HL-60 (cell line): ENCODE results near the gene CAMK2G.
"Not testable (repeated sequence)": the region's sequence is repeated elsewhere in the genome, so short reads cannot be mapped to it uniquely, and the experiment has no call there.

ENCODE experiments used
- DNase-seq, 2 experiments: peaks; one replicate each; pipeline ENCODE4 v3.0.0-alpha.2; 2010 to 2020; ENCODE audit warnings: low read depth in 1 of 2, low spot score in 1 of 2
- H3K27ac ChIP-seq: fragments of 250-450 bp; sonication (Bioruptor Pico); replicated peaks from 2 replicates; pipeline ENCODE4 v1.5.1; 2020; ENCODE audit warnings: mild to moderate bottlenecking, moderate library complexity
- H3K27me3 ChIP-seq: fragments of 250-450 bp; sonication (Bioruptor Pico); 2 replicates; pipeline ENCODE4 v1.5.1; 2021; ENCODE audit warnings: mild to moderate bottlenecking, moderate library complexity; ENCODE audit not compliant: insufficient read depth, poor library complexity, severe bottlenecking
- H3K4me3 ChIP-seq: replicated peaks from 2 replicates; pipeline ENCODE4 v1.5.1; 2011; ENCODE audit warnings: mild to moderate bottlenecking, control low read depth, low read length; ENCODE audit not compliant: insufficient read depth
- GABPA ChIP-seq: IDR thresholded peaks from 2 replicates; pipeline ENCODE4 v1.6.1; 2012; ENCODE audit warnings: low read depth
- POLR2AphosphoS5 ChIP-seq: IDR thresholded peaks from 2 replicates; pipeline ENCODE4 v1.6.1; 2012; ENCODE audit warnings: low read depth
- SPI1 ChIP-seq: IDR thresholded peaks from 2 replicates; pipeline ENCODE4 v1.6.1; 2012; ENCODE audit warnings: low read depth, mild to moderate bottlenecking, borderline replicate concordance
- TF ChIP-seq, protein P1 (sequence below): IDR thresholded peaks from one replicate; pipeline ENCODE4 v1.5.1; 2011; ENCODE audit warnings: low read length, control low read depth, inconsistent platforms; ENCODE audit not compliant: insufficient read depth
- TF ChIP-seq, protein P2 (sequence below): IDR thresholded peaks from 2 replicates; pipeline ENCODE4 v1.6.1; 2012; ENCODE audit warnings: low read depth; ENCODE audit not compliant: insufficient replicate concordance

CAMK2G gene

DNA sequence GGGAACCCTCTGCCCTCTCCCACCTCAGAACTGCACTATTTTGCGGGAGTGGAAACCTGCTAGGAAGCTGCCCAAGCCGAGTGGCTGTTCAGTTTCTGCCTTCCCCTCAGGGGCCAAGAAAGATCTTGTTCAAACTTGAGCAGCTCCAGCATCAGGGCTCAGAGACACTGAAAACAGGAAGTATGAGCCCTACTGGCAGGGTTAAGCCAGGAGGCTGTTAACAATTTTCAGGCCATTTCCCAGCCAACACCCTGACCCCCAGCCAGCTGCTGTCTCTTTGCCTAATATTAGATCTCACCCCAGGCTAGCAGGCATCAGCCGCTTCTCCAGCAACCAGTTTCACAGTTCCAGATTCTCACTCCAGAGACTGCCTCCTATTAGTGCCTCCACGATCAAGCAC, 45.7 kb upstream of the CAMK2G start:
- DNase-seq = peak in 1 of 2 experiments; percentile 90
- peak overlapping the region; percentile 81 for H3K27ac ChIP-seq
- H3K4me3 ChIP-seq = no peak overlapping the region
- no peaks in the 10 kb centered on the region for H3K27me3 ChIP-seq
- TF ChIP-seq GABPA = no peak
- TF ChIP-seq, protein P1, sequence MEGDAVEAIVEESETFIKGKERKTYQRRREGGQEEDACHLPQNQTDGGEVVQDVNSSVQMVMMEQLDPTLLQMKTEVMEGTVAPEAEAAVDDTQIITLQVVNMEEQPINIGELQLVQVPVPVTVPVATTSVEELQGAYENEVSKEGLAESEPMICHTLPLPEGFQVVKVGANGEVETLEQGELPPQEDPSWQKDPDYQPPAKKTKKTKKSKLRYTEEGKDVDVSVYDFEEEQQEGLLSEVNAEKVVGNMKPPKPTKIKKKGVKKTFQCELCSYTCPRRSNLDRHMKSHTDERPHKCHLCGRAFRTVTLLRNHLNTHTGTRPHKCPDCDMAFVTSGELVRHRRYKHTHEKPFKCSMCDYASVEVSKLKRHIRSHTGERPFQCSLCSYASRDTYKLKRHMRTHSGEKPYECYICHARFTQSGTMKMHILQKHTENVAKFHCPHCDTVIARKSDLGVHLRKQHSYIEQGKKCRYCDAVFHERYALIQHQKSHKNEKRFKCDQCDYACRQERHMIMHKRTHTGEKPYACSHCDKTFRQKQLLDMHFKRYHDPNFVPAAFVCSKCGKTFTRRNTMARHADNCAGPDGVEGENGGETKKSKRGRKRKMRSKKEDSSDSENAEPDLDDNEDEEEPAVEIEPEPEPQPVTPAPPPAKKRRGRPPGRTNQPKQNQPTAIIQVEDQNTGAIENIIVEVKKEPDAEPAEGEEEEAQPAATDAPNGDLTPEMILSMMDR = no peak

DNA sequence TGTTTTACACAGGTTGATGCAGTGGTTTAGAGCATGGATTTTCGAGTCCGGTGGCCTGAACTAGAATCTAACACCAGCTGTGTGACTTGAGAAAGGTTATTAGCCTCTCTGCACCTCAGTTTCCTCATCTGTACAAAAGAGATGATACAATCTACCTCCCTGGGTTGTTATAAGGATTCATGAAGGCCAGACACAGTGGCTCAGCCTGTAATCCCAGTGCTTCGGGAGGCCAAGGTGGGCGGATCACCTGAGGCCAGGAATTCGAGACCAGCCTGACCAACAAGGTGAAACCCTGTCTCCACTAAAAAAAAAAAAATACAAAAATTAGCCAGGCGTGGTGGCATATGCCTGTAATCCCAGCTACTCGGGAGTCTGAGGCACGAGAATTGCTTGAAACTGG, 45.1 kb upstream of the CAMK2G start:
- H3K27me3 ChIP-seq, DNase-seq, H3K4me3 ChIP-seq: not testable (repeated sequence)
- peak overlapping the region; percentile 81 for H3K27ac ChIP-seq

DNA sequence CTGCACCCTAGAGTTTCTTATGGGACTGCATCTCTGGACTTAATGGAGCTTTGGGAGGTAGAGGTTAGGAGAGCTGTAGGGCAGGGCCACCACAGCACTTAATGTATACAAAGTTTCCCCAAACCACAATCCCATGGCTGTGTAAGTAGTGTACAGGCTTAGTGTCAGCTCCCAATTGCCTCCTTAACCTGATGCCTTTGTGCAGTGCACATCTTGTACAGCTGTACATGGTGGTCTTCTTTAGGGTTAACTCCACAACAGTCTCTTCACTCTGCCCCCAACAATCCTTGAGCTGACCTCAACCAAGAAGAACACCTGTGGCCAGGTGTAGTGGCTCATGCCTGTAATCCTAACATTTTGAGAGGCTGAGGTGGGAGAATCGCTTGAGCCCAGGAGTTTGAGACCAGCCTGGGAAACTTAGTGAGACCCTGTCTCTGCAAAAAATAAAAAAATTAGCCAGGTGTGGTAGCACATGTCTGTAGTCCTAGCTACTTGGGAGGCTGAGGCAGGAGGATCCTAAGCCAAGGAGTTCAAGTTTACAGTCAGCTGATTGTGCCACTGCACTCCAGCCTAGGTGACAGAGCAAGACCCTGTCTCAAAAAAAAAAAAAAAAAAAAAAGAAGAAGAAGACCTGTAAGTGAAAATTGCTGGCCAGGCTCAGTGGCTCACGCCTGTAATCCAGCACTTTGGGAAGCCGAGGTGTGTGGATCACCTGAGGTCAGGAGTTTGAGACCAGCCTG, 43.4 kb upstream of the CAMK2G start:
- H3K27me3 ChIP-seq = no peaks in the 10 kb centered on the region
- no peak for DNase-seq
- H3K27ac ChIP-seq = peak overlapping the region; percentile 65
- TF ChIP-seq POLR2AphosphoS5 (peak; percentile 16; the same call in 1 of the 2 replicates), SPI1 (no peak)
- H3K4me3 ChIP-seq = no peak overlapping the region

DNA sequence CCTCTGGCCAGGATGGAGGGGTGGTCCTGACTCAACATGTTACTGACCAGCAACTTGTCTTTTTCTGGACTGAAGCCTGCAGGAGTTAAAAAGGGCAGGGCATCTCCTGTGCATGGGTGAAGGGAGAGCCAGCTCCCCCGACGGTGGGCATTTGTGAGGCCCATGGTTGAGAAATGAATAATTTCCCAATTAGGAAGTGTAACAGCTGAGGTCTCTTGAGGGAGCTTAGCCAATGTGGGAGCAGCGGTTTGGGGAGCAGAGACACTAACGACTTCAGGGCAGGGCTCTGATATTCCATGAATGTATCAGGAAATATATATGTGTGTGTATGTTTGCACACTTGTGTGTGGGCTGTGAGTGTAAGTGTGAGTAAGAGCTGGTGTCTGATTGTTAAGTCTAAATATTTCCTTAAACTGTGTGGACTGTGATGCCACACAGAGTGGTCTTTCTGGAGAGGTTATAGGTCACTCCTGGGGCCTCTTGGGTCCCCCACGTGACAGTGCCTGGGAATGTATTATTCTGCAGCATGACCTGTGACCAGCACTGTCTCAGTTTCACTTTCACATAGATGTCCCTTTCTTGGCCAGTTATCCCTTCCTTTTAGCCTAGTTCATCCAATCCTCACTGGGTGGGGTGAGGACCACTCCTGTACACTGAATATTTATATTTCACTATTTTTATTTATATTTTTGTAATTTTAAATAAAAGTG, 42.6 kb upstream of the CAMK2G start:
- Histone ChIP-seq H3K27me3 (no peaks in the 10 kb centered on the region), H3K4me3 (no peak overlapping the region), H3K27ac (peak overlapping the region; percentile 65)
- TF ChIP-seq POLR2AphosphoS5 (peak; percentile 50; the same call in 1 of the 2 replicates), GABPA (no peak)
- peak in 1 of 2 experiments; percentile 63 for DNase-seq

DNA sequence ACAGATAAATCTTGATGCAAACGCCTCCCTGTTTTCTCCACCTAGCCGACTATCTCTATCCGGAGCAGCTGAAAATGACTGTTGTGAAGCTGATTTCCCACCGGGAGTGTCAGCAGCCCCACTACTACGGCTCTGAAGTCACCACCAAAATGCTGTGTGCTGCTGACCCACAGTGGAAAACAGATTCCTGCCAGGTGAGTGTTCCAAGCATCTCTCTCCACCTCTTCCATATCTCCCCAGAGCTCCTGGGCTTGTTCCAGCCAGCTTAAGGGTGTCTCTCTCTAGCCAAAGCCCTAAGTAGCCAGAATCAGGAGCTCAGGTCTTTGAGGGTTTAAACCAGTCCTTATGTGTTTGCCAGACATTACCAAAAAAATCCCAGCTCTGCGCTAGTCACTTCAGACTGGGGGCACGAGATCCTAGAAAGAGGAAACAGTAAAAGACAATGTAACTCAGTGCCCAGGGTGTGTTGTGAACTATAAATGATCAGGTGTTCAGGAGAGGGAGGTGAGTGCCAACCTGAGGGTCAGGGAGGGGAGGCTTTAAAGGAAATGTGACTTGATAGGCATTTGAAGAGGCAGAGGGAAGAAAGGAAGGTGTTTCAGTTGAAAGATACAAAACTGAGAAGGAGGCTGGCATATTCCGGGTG, 41.0 kb upstream of the CAMK2G start:
- Histone ChIP-seq H3K27me3 (no peaks in the 10 kb centered on the region), H3K27ac (peak overlapping the region; percentile 2; the same call in 1 of the 2 replicates), H3K4me3 (no peak overlapping the region)
- DNase-seq = no peak
- TF ChIP-seq SPI1 (no peak), GABPA (no peak), POLR2AphosphoS5 (no peak)
- TF ChIP-seq, protein P2, sequence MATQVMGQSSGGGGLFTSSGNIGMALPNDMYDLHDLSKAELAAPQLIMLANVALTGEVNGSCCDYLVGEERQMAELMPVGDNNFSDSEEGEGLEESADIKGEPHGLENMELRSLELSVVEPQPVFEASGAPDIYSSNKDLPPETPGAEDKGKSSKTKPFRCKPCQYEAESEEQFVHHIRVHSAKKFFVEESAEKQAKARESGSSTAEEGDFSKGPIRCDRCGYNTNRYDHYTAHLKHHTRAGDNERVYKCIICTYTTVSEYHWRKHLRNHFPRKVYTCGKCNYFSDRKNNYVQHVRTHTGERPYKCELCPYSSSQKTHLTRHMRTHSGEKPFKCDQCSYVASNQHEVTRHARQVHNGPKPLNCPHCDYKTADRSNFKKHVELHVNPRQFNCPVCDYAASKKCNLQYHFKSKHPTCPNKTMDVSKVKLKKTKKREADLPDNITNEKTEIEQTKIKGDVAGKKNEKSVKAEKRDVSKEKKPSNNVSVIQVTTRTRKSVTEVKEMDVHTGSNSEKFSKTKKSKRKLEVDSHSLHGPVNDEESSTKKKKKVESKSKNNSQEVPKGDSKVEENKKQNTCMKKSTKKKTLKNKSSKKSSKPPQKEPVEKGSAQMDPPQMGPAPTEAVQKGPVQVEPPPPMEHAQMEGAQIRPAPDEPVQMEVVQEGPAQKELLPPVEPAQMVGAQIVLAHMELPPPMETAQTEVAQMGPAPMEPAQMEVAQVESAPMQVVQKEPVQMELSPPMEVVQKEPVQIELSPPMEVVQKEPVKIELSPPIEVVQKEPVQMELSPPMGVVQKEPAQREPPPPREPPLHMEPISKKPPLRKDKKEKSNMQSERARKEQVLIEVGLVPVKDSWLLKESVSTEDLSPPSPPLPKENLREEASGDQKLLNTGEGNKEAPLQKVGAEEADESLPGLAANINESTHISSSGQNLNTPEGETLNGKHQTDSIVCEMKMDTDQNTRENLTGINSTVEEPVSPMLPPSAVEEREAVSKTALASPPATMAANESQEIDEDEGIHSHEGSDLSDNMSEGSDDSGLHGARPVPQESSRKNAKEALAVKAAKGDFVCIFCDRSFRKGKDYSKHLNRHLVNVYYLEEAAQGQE = no peak
- TF ChIP-seq, protein P1 = no peak

DNA sequence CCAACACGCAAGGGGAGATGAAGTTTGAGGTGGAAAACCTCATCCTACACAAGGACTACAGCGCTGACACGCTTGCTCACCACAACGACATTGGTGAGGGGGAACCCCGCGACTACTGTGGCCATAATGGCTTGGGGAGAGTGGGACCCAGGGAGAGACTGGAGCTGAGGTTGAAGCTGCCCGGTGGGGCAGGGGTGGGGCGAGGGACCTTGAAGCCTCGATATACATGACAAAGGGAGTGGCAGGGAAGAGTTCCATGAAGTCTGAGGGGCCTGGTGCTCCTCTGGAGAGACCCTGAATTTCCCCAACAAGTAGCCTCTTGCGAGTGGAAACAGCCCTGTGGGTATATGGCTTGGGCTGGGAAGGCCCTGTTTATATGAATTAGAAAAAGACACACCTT, 39.7 kb upstream of the CAMK2G start:
- Histone ChIP-seq H3K27ac (no peak overlapping the region), H3K4me3 (no peak overlapping the region), H3K27me3 (no peaks in the 10 kb centered on the region)
- TF ChIP-seq, protein P1 = no peak
- TF ChIP-seq SPI1 (no peak), POLR2AphosphoS5 (no peak), GABPA (no peak)
- TF ChIP-seq, protein P2 = no peak
- no peak for DNase-seq
